Natural killer cell treated with Interleukin-12 subunit alpha and Interleukin-12 subunit beta and Interleukin-15 and Interleukin-18, amount 100 ng/mL, for 72 hours (primary cell): ENCODE data around the gene OLA1. TPM values are rescaled to one million over a fixed set of nuclear protein-coding genes. Genes with fewer than 3 reads are reported as not detected.
A peak's percentile ranks its signal among the peaks of the same experiment; 100 is the strongest.

Experiments used
- ATAC-seq, 2 donors: fragments of 150-1000 bp; cut with Tn5 transposase in 1 of 2; sonication (Bioruptor Pico), chemical (Tn5 transposase) in 1 of 2; 2 replicates each; pipeline ENCODE4 v1.10.0; 2021
- DNase-seq: peaks from one replicate; pipeline ENCODE4 v3.0.0; 2022; ENCODE audit warnings: low spot score
- H3K27ac Mint-ChIP-seq, 2 donors: 1 replicate in 1 of 2; 2 replicates in 1 of 2; pipeline ENCODE4 v1.8.0; 2022; ENCODE audit warnings: mixed read lengths in 2 of 2, mild to moderate bottlenecking in 1 of 2, moderate library complexity in 1 of 2
- H3K27me3 Mint-ChIP-seq, 2 donors: 1 replicate in 1 of 2; 2 replicates in 1 of 2; pipeline ENCODE4 v1.8.0; 2022; ENCODE audit warnings: mixed read lengths in 2 of 2
- H3K36me3 Mint-ChIP-seq: one replicate; pipeline ENCODE4 v1.8.0; 2022; ENCODE audit warnings: mixed read lengths
- H3K4me1 Mint-ChIP-seq, 2 donors: 1 replicate in 1 of 2; 2 replicates in 1 of 2; pipeline ENCODE4 v1.8.0; 2022; ENCODE audit warnings: low read depth in 2 of 2, mixed read lengths in 2 of 2, mild to moderate bottlenecking in 1 of 2
- H3K4me3 Mint-ChIP-seq: one replicate; pipeline ENCODE4 v1.8.0; 2022; ENCODE audit warnings: mixed read lengths
- H3K9me3 Mint-ChIP-seq: 2 replicates; pipeline ENCODE4 v1.8.0; 2022; ENCODE audit warnings: mixed read lengths
- total RNA-seq, 2 donors: library from RNA; stranded (reverse); gene quantifications; one replicate each; pipeline ENCODE4 v1.2.3, GENCODE V29; 2022

Gene OLA1
- total RNA-seq, 2 donors from 2014 or later = 78.0 to 88.5 TPM

- H3K27me3 Mint-ChIP-seq = peaks cover 12 to 17% of the 10 kb centered on the region in 2 donors
- ATAC-seq (no peak), DNase-seq (no peak)
- no peaks in the 10 kb centered on the region for H3K4me1 Mint-ChIP-seq
- no peaks in the 10 kb centered on the region for H3K36me3 Mint-ChIP-seq
- H3K27ac Mint-ChIP-seq = no peak overlapping the region
- no peak overlapping the region for H3K4me3 Mint-ChIP-seq
- H3K9me3 Mint-ChIP-seq = peaks cover 3% of the 10 kb centered on the region
These were observed 193.4 kb downstream of the OLA1 start for GRCh38 chr2:174054926-174055325.

GRCh38 chr2:174053355-174054151 is 194.8 kb downstream of the OLA1 start:
- no peaks in the 10 kb centered on the region for H3K36me3 Mint-ChIP-seq
- no peak overlapping the region for H3K27ac Mint-ChIP-seq
- ATAC-seq (no peak), DNase-seq (no peak)
- H3K27me3 Mint-ChIP-seq = peaks cover 7 to 19% of the 10 kb centered on the region in 2 donors
- no peak overlapping the region for H3K4me3 Mint-ChIP-seq
- no peaks in the 10 kb centered on the region for H3K4me1 Mint-ChIP-seq
- H3K9me3 Mint-ChIP-seq = peaks cover 3% of the 10 kb centered on the region

- peaks cover 7 to 19% of the 10 kb centered on the region in 2 donors for H3K27me3 Mint-ChIP-seq
- DNase-seq = no peak
- no peaks in the 10 kb centered on the region for H3K36me3 Mint-ChIP-seq
- no peak for ATAC-seq
- no peak overlapping the region for H3K4me3 Mint-ChIP-seq
- no peaks in the 10 kb centered on the region for H3K4me1 Mint-ChIP-seq
- H3K9me3 Mint-ChIP-seq = peaks cover 3% of the 10 kb centered on the region
- H3K27ac Mint-ChIP-seq = no peak overlapping the region
These were observed 195.8 kb downstream of the OLA1 start for GRCh38 chr2:174052584-174052976.

- Mint-ChIP-seq H3K27ac (no peak overlapping the region), H3K4me3 (no peak overlapping the region), H3K36me3 (no peaks in the 10 kb centered on the region), H3K9me3 (peaks cover 3% of the 10 kb centered on the region), H3K4me1 (no peaks in the 10 kb centered on the region), H3K27me3 (peaks cover 7 to 14% of the 10 kb centered on the region in 2 donors)
- ATAC-seq (no peak), DNase-seq (no peak)
These were observed 196.4 kb downstream of the OLA1 start for GRCh38 chr2:174051741-174052583.

- H3K36me3 Mint-ChIP-seq = no peaks in the 10 kb centered on the region
- H3K9me3 Mint-ChIP-seq = peaks cover 3% of the 10 kb centered on the region
- no peak for DNase-seq
- peaks cover 7 to 13% of the 10 kb centered on the region in 2 donors for H3K27me3 Mint-ChIP-seq
- H3K4me3 Mint-ChIP-seq = no peak overlapping the region
- H3K27ac Mint-ChIP-seq = no peak overlapping the region
- H3K4me1 Mint-ChIP-seq = no peaks in the 10 kb centered on the region
- no peak for ATAC-seq
These were observed 197.3 kb downstream of the OLA1 start for GRCh38 chr2:174051068-174051467.

- peaks cover 6 to 7% of the 10 kb centered on the region in 2 donors for H3K27me3 Mint-ChIP-seq
- H3K36me3 Mint-ChIP-seq = no peaks in the 10 kb centered on the region
- H3K27ac Mint-ChIP-seq = no peak overlapping the region
- DNase-seq = no peak
- no peak overlapping the region for H3K4me3 Mint-ChIP-seq
- no peaks in the 10 kb centered on the region for H3K9me3 Mint-ChIP-seq
- no peaks in the 10 kb centered on the region for H3K4me1 Mint-ChIP-seq
- no peak for ATAC-seq
These were observed 198.4 kb downstream of the OLA1 start for GRCh38 chr2:174049895-174050294.

- H3K4me3 Mint-ChIP-seq = no peak overlapping the region
- no peak for DNase-seq
- peaks cover 6 to 7% of the 10 kb centered on the region in 2 donors for H3K27me3 Mint-ChIP-seq
- no peaks in the 10 kb centered on the region for H3K36me3 Mint-ChIP-seq
- H3K9me3 Mint-ChIP-seq = no peaks in the 10 kb centered on the region
- peaks cover 0 to 7% of the 10 kb centered on the region in 2 donors for H3K4me1 Mint-ChIP-seq
- ATAC-seq = no peak
- H3K27ac Mint-ChIP-seq = no peak overlapping the region
These were observed 200.1 kb downstream of the OLA1 start for GRCh38 chr2:174048243-174048642.

- H3K27ac Mint-ChIP-seq = no peak overlapping the region
- no peaks in the 10 kb centered on the region for H3K9me3 Mint-ChIP-seq
These were observed 200.6 kb downstream of the OLA1 start for GRCh38 chr2:174047746-174048145.

GRCh38 chr2:174046172-174046571 is 202.2 kb downstream of the OLA1 start:
- Mint-ChIP-seq H3K4me1 (peaks cover 0 to 7% of the 10 kb centered on the region in 2 donors), H3K9me3 (no peaks in the 10 kb centered on the region), H3K4me3 (no peak overlapping the region), H3K27ac (no peak overlapping the region), H3K36me3 (no peaks in the 10 kb centered on the region), H3K27me3 (peaks cover 6 to 7% of the 10 kb centered on the region in 2 donors)
- no peak for DNase-seq
- ATAC-seq = no peak

More at GRCh38 chr2:174047746-174048145, 200.6 kb downstream of the OLA1 start:
- H3K27me3 Mint-ChIP-seq = peaks cover 6 to 7% of the 10 kb centered on the region in 2 donors
- H3K4me1 Mint-ChIP-seq = peaks cover 0 to 7% of the 10 kb centered on the region in 2 donors
- DNase-seq (no peak), ATAC-seq (no peak)
- no peaks in the 10 kb centered on the region for H3K36me3 Mint-ChIP-seq
- no peak overlapping the region for H3K4me3 Mint-ChIP-seq

GRCh38 chr2:174044556-174044955 is 203.8 kb downstream of the OLA1 start:
- ATAC-seq (no peak), DNase-seq (no peak)
- Mint-ChIP-seq H3K4me3 (no peak overlapping the region), H3K4me1 (peaks cover 6 to 14% of the 10 kb centered on the region in 2 donors), H3K36me3 (no peaks in the 10 kb centered on the region), H3K27ac (no peak overlapping the region), H3K9me3 (no peaks in the 10 kb centered on the region), H3K27me3 (peaks cover 5 to 6% of the 10 kb centered on the region in 2 donors)

- H3K27ac Mint-ChIP-seq = peak overlapping the region; percentile 91 to 94
- peaks cover 3 to 6% of the 10 kb centered on the region in 2 donors for H3K27me3 Mint-ChIP-seq
- ATAC-seq (no peak), DNase-seq (no peak)
- no peaks in the 10 kb centered on the region for H3K36me3 Mint-ChIP-seq
- no peak overlapping the region for H3K4me3 Mint-ChIP-seq
- H3K4me1 Mint-ChIP-seq = peaks cover 21 to 31% of the 10 kb centered on the region in 2 donors
- no peaks in the 10 kb centered on the region for H3K9me3 Mint-ChIP-seq
These were observed 208.0 kb downstream of the OLA1 start for GRCh38 chr2:174040417-174040701.

GRCh38 chr2:174039551-174040416 is 208.5 kb downstream of the OLA1 start:
- Mint-ChIP-seq H3K4me3 (peak overlapping the region; percentile 73), H3K4me1 (peaks cover 21 to 31% of the 10 kb centered on the region in 2 donors), H3K9me3 (no peaks in the 10 kb centered on the region), H3K27me3 (peaks cover 0 to 6% of the 10 kb centered on the region in 2 donors), H3K36me3 (no peaks in the 10 kb centered on the region), H3K27ac (peak overlapping the region; percentile 91 to 94)
- DNase-seq = peak; percentile 87
- ATAC-seq = peak; percentile 97

GRCh38 chr2:174038462-174038861 is 209.9 kb downstream of the OLA1 start:
- Mint-ChIP-seq H3K4me1 (peaks cover 21 to 24% of the 10 kb centered on the region in 2 donors), H3K36me3 (no peaks in the 10 kb centered on the region), H3K9me3 (no peaks in the 10 kb centered on the region), H3K27me3 (peaks cover 6 to 14% of the 10 kb centered on the region in 2 donors), H3K4me3 (peak overlapping the region; percentile 36), H3K27ac (peak overlapping the region; percentile 91 to 94)
- no peak for ATAC-seq
- no peak for DNase-seq
